ENCODE results near the gene EPHX1. TPM values are rescaled to one million over a fixed set of nuclear protein-coding genes. Genes with fewer than 3 reads are reported as not detected.
"Not testable (repeated sequence)": the region's sequence is repeated elsewhere in the genome, so short reads cannot be mapped to it uniquely, and the experiment has no call there.

Gene EPHX1
- total and polyA plus RNA-seq, 10 of the 15 experiments (the other 5 are each of a cell fraction or from before 2014, with no cell fraction given), result 0.33 to 2.9 (median 0.78) TPM; not detected in 2

DNA sequence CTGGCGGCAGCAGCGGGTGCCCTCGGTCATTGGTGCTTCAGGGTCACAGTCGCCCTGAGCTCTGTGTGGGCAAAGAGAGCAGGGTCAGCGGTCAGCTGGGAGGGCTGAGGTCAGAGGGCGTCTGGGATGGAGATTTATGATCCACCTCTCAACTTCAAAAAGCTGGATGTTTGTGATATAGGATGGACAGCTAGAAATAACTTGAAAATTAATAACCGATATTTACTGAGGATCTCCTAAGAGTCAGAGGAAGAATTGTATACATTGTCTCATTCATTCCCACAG, 77.0 kb downstream of the EPHX1 start (continued):
- TF ChIP-seq, protein P1, sequence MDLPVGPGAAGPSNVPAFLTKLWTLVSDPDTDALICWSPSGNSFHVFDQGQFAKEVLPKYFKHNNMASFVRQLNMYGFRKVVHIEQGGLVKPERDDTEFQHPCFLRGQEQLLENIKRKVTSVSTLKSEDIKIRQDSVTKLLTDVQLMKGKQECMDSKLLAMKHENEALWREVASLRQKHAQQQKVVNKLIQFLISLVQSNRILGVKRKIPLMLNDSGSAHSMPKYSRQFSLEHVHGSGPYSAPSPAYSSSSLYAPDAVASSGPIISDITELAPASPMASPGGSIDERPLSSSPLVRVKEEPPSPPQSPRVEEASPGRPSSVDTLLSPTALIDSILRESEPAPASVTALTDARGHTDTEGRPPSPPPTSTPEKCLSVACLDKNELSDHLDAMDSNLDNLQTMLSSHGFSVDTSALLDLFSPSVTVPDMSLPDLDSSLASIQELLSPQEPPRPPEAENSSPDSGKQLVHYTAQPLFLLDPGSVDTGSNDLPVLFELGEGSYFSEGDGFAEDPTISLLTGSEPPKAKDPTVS (IDR thresholded peaks at IDR 0.05; ENCODE audit: low read depth, low read length), result no peak

DNA sequence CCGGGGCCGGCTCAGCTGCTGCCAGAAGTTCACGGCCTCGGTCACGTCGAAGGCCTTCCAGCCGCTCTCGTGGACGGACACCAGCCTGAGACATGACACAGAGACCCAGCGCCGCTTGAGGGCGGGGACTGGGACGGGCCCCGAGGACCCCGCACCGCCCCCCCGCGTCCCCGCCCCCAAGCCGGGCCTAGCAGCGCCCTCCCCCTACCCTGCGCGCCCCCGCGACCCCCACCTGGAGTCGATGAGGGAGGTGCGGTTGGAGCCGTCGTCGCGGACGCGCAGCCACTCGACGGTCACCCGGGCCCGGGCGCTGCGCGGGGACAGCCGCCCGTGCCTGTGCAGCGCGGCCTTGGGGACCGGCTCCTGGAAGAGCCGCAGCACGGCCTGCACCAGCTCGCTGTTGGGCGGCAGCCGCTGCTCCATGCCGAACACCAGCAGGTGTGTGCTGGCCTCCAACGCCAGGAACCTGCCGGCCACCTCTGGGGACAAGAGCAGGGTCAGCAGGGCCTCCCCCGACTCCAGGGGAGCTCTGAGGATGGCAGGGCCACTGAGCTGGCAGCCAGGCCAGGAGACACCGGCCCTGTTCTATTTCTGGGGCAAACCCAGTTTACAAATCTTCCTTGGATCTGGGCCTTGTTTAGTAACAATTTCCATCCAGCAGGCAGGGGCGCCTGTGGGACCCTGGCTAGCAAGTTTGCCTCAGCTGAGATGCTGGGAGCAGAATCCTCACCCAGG, 77.8 kb downstream of the EPHX1 start:
- H3K4me3 ChIP-seq; H3K4me2 ChIP-seq (ENCODE audit: control insufficient read depth, insufficient read depth); H3K79me2 ChIP-seq (ENCODE audit: control insufficient read depth, insufficient read depth, low read length); H3K27me3 ChIP-seq (replicated peaks in 1 of 2; ENCODE audit: control insufficient read depth in 2 of 2, insufficient read depth in 2 of 2, low read length in 1 of 2); H3K36me3 ChIP-seq (ENCODE audit: control insufficient read depth in 2 of 2, insufficient read depth in 2 of 2, low read length in 1 of 2); H3K9ac ChIP-seq (ENCODE audit: control insufficient read depth, insufficient read depth, low read length); BruUV-seq (replicated peaks); POLR2A ChIA-PET; FAIRE-seq; RAD21 ChIA-PET (ENCODE audit: unreplicated experiment); intact Hi-C loops (cut with micrococcal nuclease; ENCODE audit: unreplicated experiment); CTCF ChIA-PET; in situ Hi-C loops (cut with MboI); H3K9me3 ChIP-seq (replicated peaks; ENCODE audit: control insufficient read depth, insufficient read depth, low read length); H2AFZ ChIP-seq (ENCODE audit: control insufficient read depth, low read depth, low read length); H4K20me1 ChIP-seq (ENCODE audit: control insufficient read depth, insufficient read depth); H3K27ac ChIP-seq (ENCODE audit: control insufficient read depth, insufficient read depth); DNase-seq (ENCODE audit: low read depth, low spot score); H3K4me1 ChIP-seq (ENCODE audit: control insufficient read depth, insufficient read depth, low read length); SMC1A ChIA-PET (ENCODE audit: uncharacterized antibody, unreplicated experiment); ATAC-seq: not testable (repeated sequence)
- WGBS (ENCODE audit: insufficient coverage, insufficient replicate concordance, low lambda C conversion rate, missing lambda C conversion rate), result 48% methylated on average over 5 of the region's 56 CpGs

DNA sequence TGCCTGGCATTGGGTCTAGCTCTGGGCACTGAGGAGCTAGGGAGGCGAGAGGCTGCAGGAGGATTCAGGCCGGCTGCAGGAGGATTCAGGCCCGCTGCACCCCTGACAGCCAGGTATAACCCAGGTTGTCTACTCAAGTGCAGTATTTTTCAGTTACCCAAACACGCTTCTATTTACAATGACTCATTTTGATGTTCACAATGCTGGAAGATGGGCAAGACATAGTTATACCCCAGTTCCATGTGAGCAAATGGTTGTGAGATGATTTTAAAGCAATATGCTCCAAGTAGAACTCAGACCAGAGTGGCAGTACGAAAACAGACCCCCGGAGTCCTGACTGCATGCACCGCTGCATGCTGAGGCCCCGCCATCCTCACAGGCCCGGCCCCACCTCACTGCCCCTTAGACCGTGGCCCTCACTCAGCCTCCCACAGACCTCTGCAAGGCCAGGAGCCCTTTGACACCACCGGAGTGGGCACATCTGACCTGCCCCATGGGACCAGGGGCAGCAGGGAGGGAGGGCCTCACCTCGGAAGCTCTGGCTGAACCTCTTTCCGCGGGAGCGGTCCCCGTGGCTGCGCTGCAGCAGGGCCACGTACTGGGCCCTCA, 78.5 kb downstream of the EPHX1 start:
- POLR2A ChIA-PET, result no interaction called here
- no peak overlapping the region for H3K4me3 ChIP-seq
- H3K27me3 ChIP-seq (replicated peaks in 1 of 2; ENCODE audit: control insufficient read depth in 2 of 2, insufficient read depth in 2 of 2, low read length in 1 of 2), result no peaks in the 10 kb centered on the region
- DNase-seq (ENCODE audit: low read depth, low spot score), result no peak
- H4K20me1 ChIP-seq (ENCODE audit: control insufficient read depth, insufficient read depth), result no peaks in the 10 kb centered on the region
- 53% methylated on average over 17 of the region's 18 CpGs for WGBS (ENCODE audit: insufficient coverage, insufficient replicate concordance, low lambda C conversion rate, missing lambda C conversion rate)
- no peaks in the 10 kb centered on the region for H3K9me3 ChIP-seq (replicated peaks; ENCODE audit: control insufficient read depth, insufficient read depth, low read length)
- H3K9ac ChIP-seq (ENCODE audit: control insufficient read depth, insufficient read depth, low read length), result no peak overlapping the region
- BruUV-seq (replicated peaks), result no TSS peak
- H3K27ac ChIP-seq (ENCODE audit: control insufficient read depth, insufficient read depth), result no peak overlapping the region
- SMC1A ChIA-PET (ENCODE audit: uncharacterized antibody, unreplicated experiment), result no interaction called here
- H3K36me3 ChIP-seq (ENCODE audit: control insufficient read depth in 2 of 2, insufficient read depth in 2 of 2, low read length in 1 of 2), result no peaks in the 10 kb centered on the region
- CTCF ChIA-PET, result no interaction called here
- H3K79me2 ChIP-seq (ENCODE audit: control insufficient read depth, insufficient read depth, low read length), result no peaks in the 10 kb centered on the region
- H2AFZ ChIP-seq (ENCODE audit: control insufficient read depth, low read depth, low read length), result no peak overlapping the region
- FAIRE-seq, result no peak
- no peak for ATAC-seq
- intact Hi-C loops (cut with micrococcal nuclease; ENCODE audit: unreplicated experiment), result no loop called here
- RAD21 ChIA-PET (ENCODE audit: unreplicated experiment), result interaction anchor here (1.0 kb wide), 1 partner anchor 111 kb away, joined by 3 read pairs; the partner anchor contains the start of gene SRP9
- in situ Hi-C loops (cut with MboI), result no loop called here
- 0 out of 2 replicates have a peak, but pooled peaks cover 3% of the 10 kb centered on the region for H3K4me1 ChIP-seq (ENCODE audit: control insufficient read depth, insufficient read depth, low read length)
- H3K4me2 ChIP-seq (ENCODE audit: control insufficient read depth, insufficient read depth), result no peak overlapping the region
- no peak for TF ChIP-seq HDGF (IDR thresholded peaks at IDR 0.05)
- TF ChIP-seq RAD21 (IDR thresholded peaks at IDR 0.05; ENCODE audit: insufficient read depth, low read depth, low read length), result no peak
- TF ChIP-seq, protein P2, sequence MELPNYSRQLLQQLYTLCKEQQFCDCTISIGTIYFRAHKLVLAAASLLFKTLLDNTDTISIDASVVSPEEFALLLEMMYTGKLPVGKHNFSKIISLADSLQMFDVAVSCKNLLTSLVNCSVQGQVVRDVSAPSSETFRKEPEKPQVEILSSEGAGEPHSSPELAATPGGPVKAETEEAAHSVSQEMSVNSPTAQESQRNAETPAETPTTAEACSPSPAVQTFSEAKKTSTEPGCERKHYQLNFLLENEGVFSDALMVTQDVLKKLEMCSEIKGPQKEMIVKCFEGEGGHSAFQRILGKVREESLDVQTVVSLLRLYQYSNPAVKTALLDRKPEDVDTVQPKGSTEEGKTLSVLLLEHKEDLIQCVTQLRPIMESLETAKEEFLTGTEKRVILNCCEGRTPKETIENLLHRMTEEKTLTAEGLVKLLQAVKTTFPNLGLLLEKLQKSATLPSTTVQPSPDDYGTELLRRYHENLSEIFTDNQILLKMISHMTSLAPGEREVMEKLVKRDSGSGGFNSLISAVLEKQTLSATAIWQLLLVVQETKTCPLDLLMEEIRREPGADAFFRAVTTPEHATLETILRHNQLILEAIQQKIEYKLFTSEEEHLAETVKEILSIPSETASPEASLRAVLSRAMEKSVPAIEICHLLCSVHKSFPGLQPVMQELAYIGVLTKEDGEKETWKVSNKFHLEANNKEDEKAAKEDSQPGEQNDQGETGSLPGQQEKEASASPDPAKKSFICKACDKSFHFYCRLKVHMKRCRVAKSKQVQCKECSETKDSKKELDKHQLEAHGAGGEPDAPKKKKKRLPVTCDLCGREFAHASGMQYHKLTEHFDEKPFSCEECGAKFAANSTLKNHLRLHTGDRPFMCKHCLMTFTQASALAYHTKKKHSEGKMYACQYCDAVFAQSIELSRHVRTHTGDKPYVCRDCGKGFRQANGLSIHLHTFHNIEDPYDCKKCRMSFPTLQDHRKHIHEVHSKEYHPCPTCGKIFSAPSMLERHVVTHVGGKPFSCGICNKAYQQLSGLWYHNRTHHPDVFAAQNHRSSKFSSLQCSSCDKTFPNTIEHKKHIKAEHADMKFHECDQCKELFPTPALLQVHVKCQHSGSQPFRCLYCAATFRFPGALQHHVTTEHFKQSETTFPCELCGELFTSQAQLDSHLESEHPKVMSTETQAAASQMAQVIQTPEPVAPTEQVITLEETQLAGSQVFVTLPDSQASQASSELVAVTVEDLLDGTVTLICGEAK (IDR thresholded peaks at IDR 0.05; ENCODE audit: borderline replicate concordance), result no peak
- no peak for TF ChIP-seq IKZF2 (IDR thresholded peaks at IDR 0.05)
- TF ChIP-seq CBX3 (IDR thresholded peaks at IDR 0.05; ENCODE audit: borderline replicate concordance, low read depth), result no peak
- no peak for TF ChIP-seq IRF4 (IDR thresholded peaks at IDR 0.05; ENCODE audit: low read depth, low read length)
- TF ChIP-seq STAT1 (conservative IDR thresholded peaks at IDR 0.05), result no peak
- no peak for TF ChIP-seq SMAD5 (IDR thresholded peaks at IDR 0.05; ENCODE audit: low read depth)
- TF ChIP-seq MEF2B (IDR thresholded peaks at IDR 0.05; ENCODE audit: partially characterized antibody, poor library complexity, severe bottlenecking), result no peak
